GM19328 (cell line): Measurements from ENCODE around the gene CSN2.
A peak's percentile ranks its signal among the peaks of the same experiment; 100 is the strongest.
"Not testable (repeated sequence)": the region's sequence is repeated elsewhere in the genome, so short reads cannot be mapped to it uniquely, and the experiment has no call there.

ENCODE experiments used
- ATAC-seq: cut with Tn5 transposase; IDR thresholded peaks from one replicate; pipeline ENCODE4 v1.9.1; 2021; ENCODE audit warnings: mild to moderate bottlenecking, moderate library complexity; ENCODE audit not compliant: unreplicated experiment

CSN2 gene, protein sequence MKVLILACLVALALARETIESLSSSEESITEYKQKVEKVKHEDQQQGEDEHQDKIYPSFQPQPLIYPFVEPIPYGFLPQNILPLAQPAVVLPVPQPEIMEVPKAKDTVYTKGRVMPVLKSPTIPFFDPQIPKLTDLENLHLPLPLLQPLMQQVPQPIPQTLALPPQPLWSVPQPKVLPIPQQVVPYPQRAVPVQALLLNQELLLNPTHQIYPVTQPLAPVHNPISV

DNA sequence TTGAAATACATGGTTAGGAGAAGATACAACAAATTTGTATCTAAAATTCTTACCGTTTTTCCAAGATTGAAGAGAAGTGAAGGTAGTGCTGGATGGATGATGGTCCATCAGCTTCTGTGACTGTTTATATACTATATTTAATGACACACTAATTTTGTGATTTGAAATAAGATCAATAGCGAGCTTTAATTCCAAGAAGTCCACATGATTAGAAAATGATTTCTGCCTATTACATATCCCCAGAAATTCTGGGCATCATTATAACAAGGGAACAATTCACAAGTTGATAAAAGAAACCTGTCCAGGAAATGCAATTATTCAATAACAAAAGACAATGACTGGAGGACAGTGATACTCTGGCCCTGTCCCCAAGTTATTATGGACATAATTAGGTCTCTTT lies at the start of gene CSN2:
TSS of gene CSN2 (minus strand) at position 101 of the 400 bp plus-strand sequence. CDS start 4,733 bp downstream, outside the sequence.
- no peak for ATAC-seq

DNA sequence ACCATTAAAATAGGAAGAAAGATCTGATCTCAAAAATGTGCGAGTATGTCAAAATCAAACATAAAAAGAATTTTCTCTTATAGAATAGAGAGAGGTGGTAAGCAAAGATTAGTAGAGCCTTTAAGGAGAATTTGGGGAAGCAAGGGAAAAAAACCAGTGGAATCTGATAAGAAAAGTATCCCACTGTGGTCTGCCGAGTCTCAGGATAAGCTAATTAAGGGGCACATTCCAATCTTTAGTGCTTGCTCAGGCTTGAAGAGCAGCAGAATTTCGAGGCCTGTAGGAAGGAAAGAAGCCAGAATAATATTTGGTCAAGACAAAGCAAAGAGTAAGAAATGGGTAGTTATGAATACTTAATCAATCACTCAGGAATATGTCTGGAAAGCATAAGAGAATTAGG lies 43.2 kb upstream of the CSN2 start:
- ATAC-seq = no peak

DNA sequence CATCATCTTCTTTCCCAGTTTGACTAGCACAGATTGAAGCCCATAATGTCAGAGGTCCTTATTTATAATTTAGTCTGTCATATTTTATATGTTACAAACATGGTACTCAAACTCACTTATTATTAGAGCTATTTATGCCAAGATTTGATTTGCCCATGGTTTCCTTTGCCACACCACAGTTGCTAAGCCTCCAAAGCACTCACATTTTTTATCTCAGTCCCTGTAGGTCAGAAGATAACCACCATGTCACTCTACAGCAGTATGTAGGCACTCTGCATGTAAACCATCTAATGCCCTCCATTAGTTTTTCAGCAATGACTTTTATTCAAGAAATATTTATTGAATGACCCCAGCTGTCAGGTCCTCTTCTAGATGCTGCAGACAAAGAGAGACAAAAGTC lies 37.0 kb upstream of the CSN2 start:
- ATAC-seq = no peak

DNA sequence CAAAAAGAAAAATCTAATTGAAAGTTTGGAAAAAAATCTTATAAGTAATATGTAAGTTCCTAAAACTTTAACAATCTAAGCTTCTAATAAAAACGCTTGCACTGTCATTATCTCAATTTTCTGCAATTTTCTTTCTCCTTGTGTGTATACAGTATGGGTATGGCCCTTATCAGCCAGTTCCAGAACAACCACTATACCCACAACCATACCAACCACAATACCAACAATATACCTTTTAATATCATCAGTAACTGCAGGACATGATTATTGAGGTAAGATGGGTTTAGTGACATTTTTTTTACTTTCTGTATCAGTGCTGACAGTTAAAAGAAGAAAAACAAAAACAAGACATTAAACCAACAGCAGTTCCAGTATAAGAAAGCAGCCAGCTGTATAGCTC lies 35.2 kb upstream of the CSN2 start:
- ATAC-seq = no peak

DNA sequence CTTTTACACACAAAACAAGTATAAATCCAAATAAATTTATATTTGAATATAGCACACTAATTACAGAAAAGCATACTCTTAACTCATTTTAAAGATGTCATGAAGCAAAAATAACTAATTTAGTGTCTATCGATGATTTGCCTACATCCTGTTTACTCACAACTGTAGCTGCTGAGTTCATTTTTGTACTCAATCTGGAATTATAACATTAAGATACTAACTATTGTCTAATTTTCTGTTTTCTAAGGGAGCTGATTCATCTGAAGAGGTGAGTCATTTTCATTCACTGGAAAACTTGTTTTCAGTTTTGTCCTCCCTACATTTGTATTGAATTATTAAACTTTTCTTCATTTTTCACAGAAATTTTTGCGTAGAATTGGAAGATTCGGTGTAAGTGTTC lies 33.9 kb upstream of the CSN2 start:
- ATAC-seq = no peak

DNA sequence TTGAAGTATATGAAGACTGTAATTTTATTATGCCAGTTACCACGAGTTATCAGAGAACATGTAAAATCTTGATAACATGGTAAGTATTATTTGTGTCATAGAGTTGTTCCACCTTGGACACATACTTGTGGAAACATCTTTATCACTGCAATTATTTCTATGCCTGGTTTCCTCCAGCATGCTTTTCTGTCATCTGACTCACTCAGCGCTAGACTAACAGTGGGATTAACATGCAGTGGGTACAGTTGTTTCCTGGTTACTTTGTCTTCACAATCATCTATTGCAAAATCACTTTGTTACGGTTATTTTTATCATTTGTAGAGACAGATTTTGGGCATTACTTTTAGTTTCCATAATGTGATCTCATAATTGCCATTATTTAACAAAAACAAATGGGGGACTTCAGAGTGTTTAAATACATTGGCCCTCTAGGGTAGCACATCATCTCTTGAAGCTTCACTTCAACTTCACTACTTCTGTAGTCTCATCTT lies 30.0 kb upstream of the CSN2 start, which contains the start of gene STATH:
TSS of gene STATH (plus strand) at position 441 of the 491 bp plus-strand sequence. CDS start 2,472 bp downstream, outside the sequence.
- no peak for ATAC-seq

DNA sequence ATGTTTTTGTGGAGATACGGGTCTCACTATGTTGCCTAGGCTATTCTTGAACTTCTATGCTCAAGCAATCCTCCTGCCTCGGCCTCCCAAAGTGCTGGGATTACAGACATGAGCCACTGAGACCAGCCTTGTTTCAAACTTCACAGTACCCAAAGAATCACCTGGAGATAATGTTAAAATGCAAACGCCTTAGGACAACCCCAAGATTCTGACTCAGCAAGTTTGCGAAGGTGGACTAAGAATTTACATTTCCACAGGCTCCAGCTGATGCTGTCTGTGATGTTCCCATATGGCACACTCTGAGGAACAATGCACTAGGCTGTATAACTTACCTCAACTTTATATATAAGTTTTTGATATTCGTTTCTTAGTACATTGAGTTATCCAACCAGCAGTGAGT lies 29.3 kb upstream of the CSN2 start:
- no peak for ATAC-seq

DNA sequence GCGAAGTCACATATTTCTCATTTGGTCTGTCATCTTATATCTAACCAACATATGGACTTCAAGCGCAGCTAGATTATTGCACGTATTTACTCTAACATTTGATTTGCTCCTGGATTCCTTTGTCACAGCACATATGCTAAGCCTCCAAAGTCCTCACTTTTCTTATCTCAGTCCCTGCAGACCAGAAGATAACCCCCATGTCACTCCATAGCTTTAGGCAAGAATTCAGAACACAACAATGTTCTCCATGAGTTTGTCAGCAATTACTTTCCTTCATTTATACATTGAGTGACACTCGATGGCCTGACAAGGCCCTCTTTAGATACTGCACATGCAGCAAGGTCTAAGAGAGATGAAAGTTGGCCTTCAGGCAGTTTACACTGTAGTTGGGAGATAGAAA lies 25.5 kb upstream of the CSN2 start:
- ATAC-seq = no peak

DNA sequence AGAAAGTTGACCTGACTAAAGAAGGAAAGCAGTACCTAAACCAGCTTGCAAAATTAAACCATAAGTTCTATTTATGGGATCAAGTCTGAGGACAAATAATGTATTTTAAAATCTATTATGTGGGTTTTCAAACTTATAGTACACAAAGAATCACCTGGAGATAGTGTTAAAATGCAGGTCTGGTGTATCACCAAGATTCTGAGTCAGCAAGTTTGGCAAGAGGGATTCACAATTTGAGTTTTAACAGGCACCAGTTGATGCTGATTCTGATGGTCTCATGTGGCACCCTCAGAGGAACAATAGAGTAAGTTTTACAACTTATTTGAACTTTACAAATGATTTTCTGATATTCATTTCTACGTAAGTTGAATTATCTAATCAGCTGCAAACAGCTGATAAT lies 21.1 kb upstream of the CSN2 start:
- ATAC-seq = no peak

DNA sequence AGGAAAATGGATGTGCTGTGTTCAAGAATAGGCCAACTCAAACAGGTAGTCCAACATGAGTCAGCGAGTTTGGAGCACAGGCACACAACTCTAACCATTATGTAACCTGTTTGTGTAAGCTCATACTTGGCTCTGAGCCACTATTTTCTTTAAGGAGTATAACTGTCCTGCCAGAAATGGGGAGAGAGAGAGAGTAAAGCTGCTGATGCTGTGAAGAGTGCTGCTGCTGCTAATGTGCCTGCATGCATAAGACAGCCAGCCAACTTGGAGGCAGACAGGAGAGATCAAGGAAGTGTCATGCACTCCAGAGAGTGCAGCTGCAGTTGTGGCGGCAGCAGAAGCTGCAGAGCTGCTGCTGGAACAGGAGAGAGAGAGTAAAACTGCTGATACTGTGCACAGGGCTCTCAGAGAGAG lies 18.5 kb upstream of the CSN2 start:
- ATAC-seq = no peak

DNA sequence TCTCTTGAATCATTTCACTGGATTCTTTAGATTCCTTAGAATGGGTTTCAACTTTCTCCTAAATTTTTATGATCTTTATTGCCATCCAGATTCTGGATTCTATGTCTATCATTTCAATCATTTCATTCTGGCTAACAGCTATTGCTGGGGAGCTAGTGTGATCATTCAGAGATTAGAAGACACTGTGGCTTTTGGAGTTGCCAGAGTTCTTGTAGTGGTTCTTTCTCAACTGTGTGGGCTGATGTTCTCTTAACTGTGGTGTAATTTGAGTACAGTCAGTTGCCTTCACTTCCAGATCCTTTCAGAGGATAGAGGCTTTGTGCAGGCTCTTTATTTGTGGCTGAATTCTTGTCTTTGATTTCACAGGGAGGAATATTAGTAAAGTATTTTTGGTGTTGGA lies 12.1 kb upstream of the CSN2 start:
- ATAC-seq = no peak

DNA sequence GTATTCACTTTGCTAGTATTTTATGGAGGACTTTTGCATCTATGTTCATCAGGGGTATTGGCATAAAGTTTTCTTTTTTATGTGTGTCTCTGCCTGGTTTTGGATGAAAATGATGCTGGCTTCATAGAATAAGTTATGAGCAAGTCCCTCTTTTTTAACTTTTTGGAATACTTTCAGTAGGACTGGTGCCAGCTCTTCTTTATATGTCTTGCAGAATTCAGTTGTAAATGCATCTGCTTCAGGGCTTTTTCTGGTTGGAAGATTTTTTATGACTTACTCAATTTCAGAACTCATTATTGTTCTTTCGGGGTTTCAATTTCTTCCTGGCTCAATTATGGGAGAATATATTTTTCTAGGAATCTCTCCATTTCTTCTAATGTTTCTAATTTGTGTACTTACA lies 9.1 kb upstream of the CSN2 start:
- ATAC-seq = no peak

DNA sequence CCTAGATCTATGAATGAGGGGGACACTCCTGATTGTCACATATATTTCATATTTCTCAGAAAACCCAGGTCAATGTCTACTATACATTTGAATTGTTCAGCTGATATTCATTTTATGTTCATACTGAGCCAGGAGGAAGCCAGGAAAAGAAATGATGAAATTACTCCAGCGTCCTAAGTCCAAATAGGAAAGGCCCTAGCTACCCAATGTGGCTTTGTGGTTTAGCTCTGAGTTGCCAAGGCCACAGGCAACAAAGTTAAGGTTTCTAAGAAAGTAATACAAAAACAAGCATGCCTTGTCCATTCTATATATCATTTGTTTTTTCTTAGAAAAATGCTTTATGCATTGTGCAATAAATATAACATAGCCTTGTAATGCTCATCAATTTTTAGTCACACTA lies 4.5 kb upstream of the CSN2 start:
- ATAC-seq = no peak

DNA sequence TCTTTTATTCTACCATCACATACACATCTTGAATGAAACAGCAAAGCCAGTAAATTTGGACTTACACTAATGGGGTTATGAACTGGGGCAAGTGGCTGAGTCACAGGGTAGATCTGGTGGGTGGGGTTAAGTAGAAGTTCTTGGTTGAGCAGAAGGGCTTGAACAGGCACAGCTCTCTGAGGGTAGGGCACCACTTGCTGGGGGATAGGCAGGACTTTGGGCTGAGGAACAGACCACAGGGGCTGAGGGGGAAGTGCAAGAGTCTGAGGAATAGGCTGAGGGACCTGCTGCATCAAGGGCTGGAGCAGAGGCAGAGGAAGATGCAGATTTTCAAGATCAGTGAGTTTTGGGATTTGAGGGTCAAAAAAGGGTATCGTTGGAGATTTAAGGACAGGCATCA lies 8.3 kb downstream of the CSN2 start:
- no peak for ATAC-seq

DNA sequence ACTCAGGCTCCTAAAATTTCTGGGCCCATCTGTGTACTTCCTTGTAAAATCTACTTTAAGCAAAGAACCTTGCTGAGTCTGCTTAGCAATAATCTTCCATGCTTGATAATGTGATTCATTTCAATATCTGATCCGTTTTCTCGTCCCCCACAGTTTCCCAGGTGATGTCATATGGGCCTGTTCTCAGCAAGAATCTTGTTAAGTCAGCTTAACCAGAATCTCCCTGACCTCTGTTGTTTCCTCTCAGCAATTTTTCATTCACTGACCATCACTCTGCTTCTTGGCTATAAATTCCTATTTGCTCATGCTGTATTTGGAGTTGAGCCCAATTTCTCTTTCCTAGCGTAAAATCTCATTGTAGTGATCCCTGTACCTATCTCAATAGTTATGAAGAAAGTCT lies 13.9 kb downstream of the CSN2 start:
- ATAC-seq = no peak

DNA sequence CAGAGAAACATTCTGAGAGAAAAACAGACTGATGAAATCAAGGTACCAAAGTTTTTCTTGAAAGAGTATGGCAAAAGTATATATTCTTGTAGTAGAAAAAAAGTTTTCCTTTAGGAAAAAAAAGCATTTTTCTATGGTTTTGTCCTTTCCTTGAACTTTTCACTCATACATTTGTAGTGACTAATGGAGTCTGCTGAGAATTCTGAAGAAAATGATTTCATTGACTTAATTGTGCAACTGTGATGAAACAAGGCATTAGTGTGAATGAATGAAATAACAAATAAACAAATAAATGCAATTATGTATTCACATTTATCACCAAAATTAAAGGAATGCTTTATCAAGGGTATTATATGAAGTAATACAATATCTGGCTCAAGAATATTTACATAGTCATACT lies 29.0 kb downstream of the CSN2 start:
- no peak for ATAC-seq

DNA sequence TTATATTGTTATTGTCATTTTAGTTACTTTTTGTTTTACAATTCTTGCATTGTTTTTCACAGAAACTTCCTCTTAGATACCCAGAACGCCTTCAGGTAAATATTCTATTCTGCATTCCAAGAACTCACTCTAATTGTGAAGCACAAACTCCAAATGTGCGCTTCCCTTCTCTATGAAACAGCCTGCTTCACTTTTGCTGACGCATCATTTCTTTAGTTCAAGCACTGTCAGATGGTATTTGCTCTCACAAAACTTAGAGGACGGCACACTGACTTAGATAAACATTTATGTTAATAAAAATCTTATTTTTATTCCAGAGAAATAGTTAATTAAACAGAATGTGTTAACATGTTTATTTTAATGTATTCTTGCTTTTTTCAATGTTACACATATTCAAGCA lies 31.4 kb downstream of the CSN2 start:
- no peak for ATAC-seq

DNA sequence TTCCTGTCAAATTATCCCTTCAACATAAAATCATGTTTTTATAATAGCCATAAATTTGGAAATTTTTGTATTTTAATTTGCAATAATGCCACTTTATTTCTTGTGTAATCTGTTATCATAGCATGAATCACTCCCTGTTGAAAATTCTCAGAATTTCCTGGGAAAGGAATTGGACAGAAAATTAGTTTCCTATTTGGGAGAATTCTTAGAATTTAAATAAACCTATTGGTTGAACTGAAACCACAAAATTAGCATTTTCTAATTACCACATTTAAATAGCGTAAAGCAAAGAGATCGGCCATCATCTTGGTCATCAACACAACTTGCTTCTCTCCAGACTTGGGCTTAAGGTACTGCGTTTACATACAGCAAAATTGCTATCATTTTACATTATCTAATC lies 34.8 kb downstream of the CSN2 start, which contains the start of gene CSN1S1:
TSS of gene CSN1S1 (plus strand) at position 301 of the 400 bp plus-strand sequence. CDS start 1,488 bp downstream, outside the sequence.
- no peak for ATAC-seq

DNA sequence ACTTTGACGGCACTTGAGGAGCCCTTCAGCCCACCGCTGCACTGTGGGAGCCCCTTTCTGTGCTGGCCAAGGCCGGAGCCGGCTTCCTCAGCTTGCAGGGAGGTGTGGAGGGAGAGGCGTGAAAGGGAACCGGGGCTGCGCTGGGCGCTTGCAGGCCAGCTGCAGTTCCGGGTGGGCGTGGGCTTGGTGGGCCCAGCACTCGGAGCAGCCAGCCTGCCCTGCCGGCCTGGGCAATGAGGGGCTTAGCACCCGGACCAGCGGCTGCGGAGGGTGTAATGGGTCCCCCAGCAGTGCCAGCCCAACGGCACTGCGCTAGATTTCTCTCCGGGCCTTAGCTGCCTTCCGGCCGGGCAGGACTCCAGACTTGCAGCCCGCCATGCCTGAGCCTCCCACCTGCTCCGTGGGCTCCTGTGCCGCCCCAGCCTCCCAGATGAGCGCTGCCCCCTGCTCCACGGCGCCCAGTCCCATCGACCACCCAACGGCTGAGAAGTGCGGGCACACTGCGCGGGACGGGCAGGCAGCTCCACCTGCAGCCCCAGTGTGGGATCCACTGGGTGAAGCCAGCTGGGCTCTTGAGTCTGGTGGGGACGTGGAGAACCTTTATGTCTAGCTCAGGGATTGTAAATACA lies 41.6 kb downstream of the CSN2 start:
- ATAC-seq = not testable (repeated sequence)

DNA sequence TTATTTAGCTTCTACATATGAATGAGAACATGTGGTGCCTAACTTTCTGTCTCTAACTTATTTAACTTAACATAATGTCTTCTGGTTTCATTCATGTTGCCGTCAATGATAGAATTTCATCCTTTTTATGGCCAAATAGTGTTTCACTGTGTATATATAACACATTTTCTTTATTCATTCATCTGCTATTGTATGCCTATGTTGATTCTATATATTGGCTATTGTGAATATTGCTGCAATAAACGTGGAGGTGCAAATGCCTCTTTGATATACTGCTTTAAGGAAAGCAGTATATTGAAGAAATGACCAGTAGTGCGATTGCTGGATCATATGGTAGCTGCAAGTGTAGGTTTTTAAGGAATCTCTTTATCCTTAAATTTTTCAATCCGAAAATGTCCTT lies 44.7 kb downstream of the CSN2 start:
- ATAC-seq = no peak

DNA sequence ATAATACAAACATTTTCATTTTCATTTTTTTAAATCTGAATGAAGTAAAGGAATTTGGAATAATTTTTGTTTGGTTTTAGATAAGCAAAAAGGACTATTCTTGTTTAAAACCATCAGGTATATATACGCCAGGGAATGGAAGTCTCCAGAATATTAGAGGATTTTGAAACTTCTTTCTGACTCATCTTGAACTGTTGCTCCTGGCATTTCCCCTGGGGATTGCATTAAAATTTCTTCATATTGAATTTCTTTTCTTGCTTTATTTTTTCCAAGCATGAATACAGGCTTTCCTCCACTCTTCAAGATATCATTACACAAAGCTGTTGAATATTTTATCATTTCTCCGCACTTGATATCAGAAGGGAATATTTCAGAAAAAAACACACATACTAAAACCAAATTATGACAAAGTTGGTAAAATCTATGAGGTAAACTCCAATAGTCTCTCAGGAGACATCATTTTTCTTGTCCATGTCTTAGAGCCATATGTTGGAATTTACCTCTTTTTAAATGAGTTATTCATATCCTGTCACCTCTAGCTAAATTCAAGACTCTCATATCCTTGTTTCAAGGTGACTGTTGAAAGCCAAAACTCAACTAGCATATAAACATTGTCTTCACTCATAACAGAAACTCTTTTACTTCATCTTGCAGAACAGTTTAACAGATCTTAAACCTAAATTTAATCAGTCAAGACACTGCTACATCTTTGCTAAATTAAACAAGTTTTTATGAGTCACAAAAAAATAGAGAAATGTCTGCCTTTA lies 55.3 kb downstream of the CSN2 start:
- peak; percentile 61 for ATAC-seq

DNA sequence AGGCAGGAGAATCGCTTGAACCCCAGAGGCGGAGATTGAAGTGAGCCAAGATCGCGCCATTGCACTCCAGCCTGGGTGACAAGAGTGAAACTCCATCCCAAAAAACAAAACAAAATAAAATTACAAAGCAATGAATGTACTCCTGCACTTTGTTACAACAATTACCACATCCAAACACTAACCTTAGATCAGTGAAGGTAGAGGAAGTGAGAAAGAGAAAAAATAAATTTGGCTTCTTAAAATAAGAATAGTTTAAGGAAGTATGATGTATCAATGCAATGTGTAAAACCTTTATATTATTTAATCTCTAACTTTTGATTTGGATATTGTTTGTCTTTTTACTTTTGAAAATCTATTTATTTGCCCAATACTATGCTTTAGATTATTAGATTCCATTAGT lies 56.3 kb downstream of the CSN2 start:
- no peak for ATAC-seq
